ENCODE data around the gene CNTN3.

The CNTN3 gene

GRCh38 chr3:74630602-74631001 lies 16.1 kb upstream of the CNTN3 start:
- no peaks in the 10 kb centered on the region for H3K4me1 ChIP-seq (ENCODE audit: control insufficient read depth, insufficient read depth, low read length)
- CTCF ChIA-PET: no interaction called here
- POLR2A ChIA-PET: no interaction called here
- H3K27ac ChIP-seq (ENCODE audit: extremely low read depth, low read depth, low read length): no peak overlapping the region
- no peaks in the 10 kb centered on the region for H3K9me3 ChIP-seq (ENCODE audit: control insufficient read depth, insufficient read depth, low read depth, low read length)
- TF ChIP-seq, protein P1, sequence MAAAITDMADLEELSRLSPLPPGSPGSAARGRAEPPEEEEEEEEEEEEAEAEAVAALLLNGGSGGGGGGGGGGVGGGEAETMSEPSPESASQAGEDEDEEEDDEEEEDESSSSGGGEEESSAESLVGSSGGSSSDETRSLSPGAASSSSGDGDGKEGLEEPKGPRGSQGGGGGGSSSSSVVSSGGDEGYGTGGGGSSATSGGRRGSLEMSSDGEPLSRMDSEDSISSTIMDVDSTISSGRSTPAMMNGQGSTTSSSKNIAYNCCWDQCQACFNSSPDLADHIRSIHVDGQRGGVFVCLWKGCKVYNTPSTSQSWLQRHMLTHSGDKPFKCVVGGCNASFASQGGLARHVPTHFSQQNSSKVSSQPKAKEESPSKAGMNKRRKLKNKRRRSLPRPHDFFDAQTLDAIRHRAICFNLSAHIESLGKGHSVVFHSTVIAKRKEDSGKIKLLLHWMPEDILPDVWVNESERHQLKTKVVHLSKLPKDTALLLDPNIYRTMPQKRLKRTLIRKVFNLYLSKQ (tag by site-specific recombination; IDR thresholded peaks at IDR 0.05; ENCODE audit: borderline replicate concordance): no peak
- TF ChIP-seq ZNF488 (tag by site-specific recombination; IDR thresholded peaks at IDR 0.05): no peak
- no peak for TF ChIP-seq ZNF830 (tag by site-specific recombination; IDR thresholded peaks at IDR 0.05; ENCODE audit: low read depth)
- no peaks in the 10 kb centered on the region for H3K36me3 ChIP-seq (ENCODE audit: control insufficient read depth in 2 of 2, insufficient read depth in 1 of 2, low read length in 2 of 2)
- H3K4me3 ChIP-seq (ENCODE audit: low read depth, low read length): no peak overlapping the region

- ChIA-PET CTCF (no interaction called here), POLR2A (no interaction called here)
- Histone ChIP-seq H3K4me1 (ENCODE audit: control insufficient read depth, insufficient read depth, low read length) (no peaks in the 10 kb centered on the region), H3K27ac (ENCODE audit: extremely low read depth, low read depth, low read length) (no peak overlapping the region), H3K36me3 (ENCODE audit: control insufficient read depth in 2 of 2, insufficient read depth in 1 of 2, low read length in 2 of 2) (no peaks in the 10 kb centered on the region), H3K9me3 (ENCODE audit: control insufficient read depth, insufficient read depth, low read depth, low read length) (no peaks in the 10 kb centered on the region), H3K4me3 (ENCODE audit: low read depth, low read length) (no peak overlapping the region)
- TF ChIP-seq ZNF16 (tag by site-specific recombination; IDR thresholded peaks at IDR 0.05; ENCODE audit: low read depth): no peak
- no peak for TF ChIP-seq ZNF335 (tag by site-specific recombination; conservative IDR thresholded peaks at IDR 0.05)
- TF ChIP-seq ZNF423 (tag by site-specific recombination; IDR thresholded peaks at IDR 0.05): no peak
- TF ChIP-seq ZNF600 (tag by site-specific recombination; IDR thresholded peaks at IDR 0.05): no peak
- TF ChIP-seq ZBTB8A (tag by site-specific recombination; IDR thresholded peaks at IDR 0.05): no peak
- no peak for TF ChIP-seq ZNF521 (tag by site-specific recombination; IDR thresholded peaks at IDR 0.05)
These were observed 11.6 kb upstream of the CNTN3 start for GRCh38 chr3:74626011-74626410.

DNA sequence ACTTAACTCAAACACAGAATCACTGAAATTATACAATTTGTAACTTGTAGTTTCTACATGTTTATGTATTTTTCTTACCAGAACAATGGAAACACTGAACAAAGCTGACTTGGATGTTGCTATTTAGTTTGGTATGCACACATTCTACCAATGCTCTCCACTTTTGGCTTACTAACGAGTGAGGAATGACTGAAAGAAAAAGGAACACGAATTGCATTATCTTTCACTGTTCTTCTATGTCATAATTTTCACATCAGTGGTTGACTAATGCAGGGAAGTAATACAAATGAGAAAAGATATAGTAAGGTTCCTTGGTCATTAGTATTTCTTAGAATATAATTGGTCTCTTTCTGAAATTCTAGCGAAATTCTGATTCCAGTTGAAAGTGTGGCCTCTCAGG lies 9.8 kb upstream of the CNTN3 start:
- TF ChIP-seq, protein P2, sequence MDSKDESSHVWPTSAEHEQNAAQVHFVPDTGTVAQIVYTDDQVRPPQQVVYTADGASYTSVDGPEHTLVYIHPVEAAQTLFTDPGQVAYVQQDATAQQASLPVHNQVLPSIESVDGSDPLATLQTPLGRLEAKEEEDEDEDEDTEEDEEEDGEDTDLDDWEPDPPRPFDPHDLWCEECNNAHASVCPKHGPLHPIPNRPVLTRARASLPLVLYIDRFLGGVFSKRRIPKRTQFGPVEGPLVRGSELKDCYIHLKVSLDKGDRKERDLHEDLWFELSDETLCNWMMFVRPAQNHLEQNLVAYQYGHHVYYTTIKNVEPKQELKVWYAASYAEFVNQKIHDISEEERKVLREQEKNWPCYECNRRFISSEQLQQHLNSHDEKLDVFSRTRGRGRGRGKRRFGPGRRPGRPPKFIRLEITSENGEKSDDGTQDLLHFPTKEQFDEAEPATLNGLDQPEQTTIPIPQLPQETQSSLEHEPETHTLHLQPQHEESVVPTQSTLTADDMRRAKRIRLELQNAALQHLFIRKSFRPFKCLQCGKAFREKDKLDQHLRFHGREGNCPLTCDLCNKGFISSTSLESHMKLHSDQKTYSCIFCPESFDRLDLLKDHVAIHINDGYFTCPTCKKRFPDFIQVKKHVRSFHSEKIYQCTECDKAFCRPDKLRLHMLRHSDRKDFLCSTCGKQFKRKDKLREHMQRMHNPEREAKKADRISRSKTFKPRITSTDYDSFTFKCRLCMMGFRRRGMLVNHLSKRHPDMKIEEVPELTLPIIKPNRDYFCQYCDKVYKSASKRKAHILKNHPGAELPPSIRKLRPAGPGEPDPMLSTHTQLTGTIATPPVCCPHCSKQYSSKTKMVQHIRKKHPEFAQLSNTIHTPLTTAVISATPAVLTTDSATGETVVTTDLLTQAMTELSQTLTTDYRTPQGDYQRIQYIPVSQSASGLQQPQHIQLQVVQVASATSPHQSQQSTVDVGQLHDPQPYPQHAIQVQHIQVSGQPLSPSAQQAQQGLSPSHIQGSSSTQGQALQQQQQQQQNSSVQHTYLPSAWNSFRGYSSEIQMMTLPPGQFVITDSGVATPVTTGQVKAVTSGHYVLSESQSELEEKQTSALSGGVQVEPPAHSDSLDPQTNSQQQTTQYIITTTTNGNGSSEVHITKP (tag by site-specific recombination; IDR thresholded peaks at IDR 0.05): no peak
- TF ChIP-seq SP2 (tag by site-specific recombination; IDR thresholded peaks at IDR 0.05) (no peak), ZNF596 (tag by site-specific recombination; IDR thresholded peaks at IDR 0.05) (no peak), MYNN (tag by site-specific recombination; IDR thresholded peaks at IDR 0.05; ENCODE audit: borderline replicate concordance) (no peak), ZNF433 (tag by site-specific recombination; IDR thresholded peaks at IDR 0.05; ENCODE audit: low read depth) (no peak), ZIC2 (tag by site-specific recombination; IDR thresholded peaks at IDR 0.05) (no peak), ZNF223 (tag by site-specific recombination; IDR thresholded peaks at IDR 0.05) (no peak), ZNF560 (tag by site-specific recombination; IDR thresholded peaks at IDR 0.05; ENCODE audit: borderline replicate concordance) (no peak), HIC1 (tag by site-specific recombination; IDR thresholded peaks at IDR 0.05) (no peak)
- TF ChIP-seq, protein P3, sequence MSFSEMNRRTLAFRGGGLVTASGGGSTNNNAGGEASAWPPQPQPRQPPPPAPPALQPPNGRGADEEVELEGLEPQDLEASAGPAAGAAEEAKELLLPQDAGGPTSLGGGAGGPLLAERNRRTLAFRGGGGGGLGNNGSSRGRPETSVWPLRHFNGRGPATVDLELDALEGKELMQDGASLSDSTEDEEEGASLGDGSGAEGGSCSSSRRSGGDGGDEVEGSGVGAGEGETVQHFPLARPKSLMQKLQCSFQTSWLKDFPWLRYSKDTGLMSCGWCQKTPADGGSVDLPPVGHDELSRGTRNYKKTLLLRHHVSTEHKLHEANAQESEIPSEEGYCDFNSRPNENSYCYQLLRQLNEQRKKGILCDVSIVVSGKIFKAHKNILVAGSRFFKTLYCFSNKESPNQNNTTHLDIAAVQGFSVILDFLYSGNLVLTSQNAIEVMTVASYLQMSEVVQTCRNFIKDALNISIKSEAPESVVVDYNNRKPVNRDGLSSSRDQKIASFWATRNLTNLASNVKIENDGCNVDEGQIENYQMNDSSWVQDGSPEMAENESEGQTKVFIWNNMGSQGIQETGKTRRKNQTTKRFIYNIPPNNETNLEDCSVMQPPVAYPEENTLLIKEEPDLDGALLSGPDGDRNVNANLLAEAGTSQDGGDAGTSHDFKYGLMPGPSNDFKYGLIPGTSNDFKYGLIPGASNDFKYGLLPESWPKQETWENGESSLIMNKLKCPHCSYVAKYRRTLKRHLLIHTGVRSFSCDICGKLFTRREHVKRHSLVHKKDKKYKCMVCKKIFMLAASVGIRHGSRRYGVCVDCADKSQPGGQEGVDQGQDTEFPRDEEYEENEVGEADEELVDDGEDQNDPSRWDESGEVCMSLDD (tag by site-specific recombination; IDR thresholded peaks at IDR 0.05): no peak
- TF ChIP-seq, protein P4, sequence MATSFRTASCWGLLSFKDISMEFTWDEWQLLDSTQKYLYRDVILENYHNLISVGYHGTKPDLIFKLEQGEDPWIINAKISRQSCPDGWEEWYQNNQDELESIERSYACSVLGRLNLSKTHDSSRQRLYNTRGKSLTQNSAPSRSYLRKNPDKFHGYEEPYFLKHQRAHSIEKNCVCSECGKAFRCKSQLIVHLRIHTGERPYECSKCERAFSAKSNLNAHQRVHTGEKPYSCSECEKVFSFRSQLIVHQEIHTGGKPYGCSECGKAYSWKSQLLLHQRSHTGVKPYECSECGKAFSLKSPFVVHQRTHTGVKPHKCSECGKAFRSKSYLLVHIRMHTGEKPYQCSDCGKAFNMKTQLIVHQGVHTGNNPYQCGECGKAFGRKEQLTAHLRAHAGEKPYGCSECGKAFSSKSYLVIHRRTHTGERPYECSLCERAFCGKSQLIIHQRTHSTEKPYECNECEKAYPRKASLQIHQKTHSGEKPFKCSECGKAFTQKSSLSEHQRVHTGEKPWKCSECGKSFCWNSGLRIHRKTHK (tag by site-specific recombination; IDR thresholded peaks at IDR 0.05): no peak
- no peak overlapping the region for H3K27ac ChIP-seq (ENCODE audit: extremely low read depth, low read depth, low read length)
- H3K36me3 ChIP-seq (ENCODE audit: control insufficient read depth in 2 of 2, insufficient read depth in 1 of 2, low read length in 2 of 2): no peaks in the 10 kb centered on the region
- CTCF ChIA-PET: no interaction called here
- POLR2A ChIA-PET: no interaction called here
- H3K9me3 ChIP-seq (ENCODE audit: control insufficient read depth, insufficient read depth, low read depth, low read length): no peaks in the 10 kb centered on the region
- no peaks in the 10 kb centered on the region for H3K4me1 ChIP-seq (ENCODE audit: control insufficient read depth, insufficient read depth, low read length)
- H3K4me3 ChIP-seq (ENCODE audit: low read depth, low read length): no peak overlapping the region
